ENCODE data around the gene SEMA6B.
"Not testable (repeated sequence)": the region's sequence is repeated elsewhere in the genome, so short reads cannot be mapped to it uniquely, and the experiment has no call there.

The SEMA6B gene

DNA sequence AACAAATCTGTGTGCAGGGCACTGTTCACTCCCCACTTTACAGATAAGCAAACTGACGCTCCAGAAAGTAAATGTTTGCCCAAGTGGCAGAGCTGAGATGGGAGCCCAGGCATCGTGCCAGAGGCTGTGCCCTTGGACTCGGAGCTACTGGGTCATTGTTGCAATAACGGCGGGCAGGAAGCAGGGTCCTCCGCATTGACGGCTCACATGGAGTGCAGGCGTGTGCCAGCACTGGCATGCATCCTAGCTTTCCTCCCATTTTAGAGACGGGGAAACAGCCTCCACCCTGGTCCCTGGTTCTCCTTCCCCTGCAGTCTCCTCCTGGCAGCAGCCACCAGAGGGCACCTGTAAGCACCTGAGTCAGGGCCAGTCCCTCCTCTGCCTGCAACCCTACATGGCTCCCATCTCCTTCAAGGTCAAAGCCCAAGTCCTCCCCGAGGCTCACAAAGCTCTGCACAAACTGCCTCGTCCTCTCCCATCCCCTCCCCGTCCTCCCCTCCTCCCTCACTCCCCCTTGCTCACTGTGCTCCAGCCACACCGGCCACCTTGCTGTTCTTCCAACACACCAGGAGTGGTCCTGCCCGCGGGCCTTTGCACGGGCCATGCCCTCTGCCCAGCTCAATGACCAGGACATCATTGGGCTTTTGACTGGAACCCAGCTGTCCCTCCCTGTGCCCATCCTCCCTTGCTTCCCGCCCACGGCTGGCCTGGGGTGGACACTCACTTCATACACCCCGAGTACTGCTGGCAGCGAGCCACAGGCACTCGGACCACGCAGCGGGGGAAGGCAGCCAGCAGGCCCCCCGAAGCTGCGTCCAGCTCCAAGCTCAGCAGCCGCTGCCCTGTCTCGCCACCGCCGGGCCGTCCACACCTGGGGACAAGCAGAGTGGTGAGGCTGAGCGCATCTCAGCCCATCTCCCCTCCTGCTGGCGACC lies 11.9 kb downstream of the SEMA6B start:
- no peak for DNase-seq (ENCODE audit: low read depth in 2 of 2)

DNA sequence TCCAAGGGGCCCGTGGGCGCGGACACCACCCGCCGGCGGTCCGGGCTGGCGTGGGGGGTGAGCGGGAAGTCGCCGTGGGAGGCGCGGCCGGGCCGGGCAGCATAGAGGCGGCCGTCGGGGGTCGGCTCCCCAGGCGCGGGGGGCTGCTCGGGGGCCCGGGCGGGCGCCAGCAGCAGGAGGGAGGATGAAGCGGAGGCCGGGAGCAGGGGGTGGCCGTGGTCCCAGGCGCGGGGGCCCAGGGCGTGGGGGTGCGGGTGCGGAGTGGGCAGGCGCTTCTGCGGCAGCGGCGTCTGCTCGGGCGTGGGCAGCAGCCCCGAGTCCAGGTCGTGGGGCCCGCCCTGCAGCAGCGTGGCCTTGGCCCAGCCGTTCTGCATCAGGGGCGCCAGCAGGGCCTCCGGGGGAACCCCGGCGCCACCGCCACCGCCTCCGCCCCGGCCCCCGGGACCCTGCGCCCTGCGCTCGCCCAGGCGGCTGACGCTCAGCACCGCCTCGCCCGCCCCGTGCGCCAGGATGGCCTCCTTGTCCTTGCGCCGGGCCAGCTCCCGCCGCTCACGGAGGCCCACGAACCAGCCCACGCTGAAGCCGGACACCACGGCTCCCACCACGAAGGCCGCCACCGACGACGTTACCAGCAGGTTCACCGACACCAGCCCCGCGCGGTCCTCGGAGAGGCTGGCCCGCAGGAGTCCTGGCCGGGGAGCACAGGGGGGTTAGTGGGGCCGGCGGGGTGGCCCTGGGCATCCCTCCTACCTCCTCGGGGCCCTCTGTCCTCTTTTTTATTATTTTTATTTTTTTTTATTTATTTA lies 15.4 kb downstream of the SEMA6B start:
- DNase-seq (ENCODE audit: low read depth in 2 of 2) = no peak

DNA sequence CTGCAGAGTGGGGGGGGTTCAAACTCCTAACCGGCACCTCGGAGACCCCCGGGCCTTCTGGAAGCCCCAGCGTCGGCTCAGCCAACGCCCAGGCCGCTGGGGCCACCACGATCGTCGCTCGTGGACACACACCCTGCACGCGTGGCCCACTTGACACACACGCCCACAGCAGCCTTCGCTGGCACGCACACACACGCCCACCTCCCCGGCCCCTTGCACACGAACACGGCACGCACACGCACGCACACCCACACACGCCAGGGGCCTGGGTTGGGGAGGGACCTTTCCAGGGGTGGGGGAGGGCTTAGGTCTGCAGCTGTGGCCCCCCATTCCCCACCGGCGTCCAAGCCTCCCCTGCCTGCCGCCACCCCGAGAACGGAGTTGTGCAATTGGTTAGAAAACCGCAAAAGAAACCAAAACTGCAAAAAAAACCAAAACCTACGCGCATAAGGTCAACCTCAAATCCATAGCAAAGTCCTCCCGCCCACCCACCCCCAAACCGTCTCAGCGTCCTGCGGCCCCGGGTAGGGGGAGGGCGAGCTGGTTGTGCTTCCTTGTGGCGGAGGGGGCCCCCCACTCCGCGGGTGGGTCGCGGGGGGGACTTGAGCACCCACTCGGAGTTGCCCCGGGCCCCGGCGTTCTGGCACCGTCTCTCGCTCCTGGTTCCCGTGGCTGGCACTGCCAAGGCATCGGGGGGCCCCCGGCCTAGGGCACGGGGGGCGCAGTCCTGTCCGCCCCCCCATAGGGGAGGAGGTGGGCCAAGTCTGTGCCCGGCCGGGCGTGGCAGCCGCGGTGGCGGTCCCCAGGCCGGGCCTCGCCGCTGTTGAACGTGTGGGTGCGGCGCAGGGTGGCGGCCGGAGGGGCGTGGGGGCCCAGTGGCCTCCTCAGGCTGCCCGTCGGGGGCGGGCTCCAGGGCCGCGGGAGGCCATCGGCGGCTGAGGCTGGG lies 16.3 kb downstream of the SEMA6B start:
- no peak for DNase-seq (ENCODE audit: low read depth in 2 of 2)

DNA sequence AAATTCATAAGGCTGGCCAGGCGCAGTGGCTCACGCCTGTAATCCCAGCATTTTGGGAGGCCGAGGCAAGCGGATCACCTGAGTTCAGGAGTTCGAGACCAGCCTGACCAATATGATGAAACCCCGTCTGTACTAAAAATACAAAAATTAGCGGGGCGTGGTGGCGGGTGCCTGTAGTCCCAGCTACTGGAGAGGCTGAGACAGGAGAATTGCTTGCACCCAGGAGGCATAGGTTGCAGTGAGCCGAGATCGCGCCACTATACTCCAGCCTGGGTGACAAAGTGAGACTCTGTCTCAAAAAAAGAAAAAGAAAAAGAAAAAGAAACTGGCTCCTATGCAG lies 17.7 kb downstream of the SEMA6B start:
- DNase-seq (ENCODE audit: low read depth in 2 of 2) = not testable (repeated sequence)

DNA sequence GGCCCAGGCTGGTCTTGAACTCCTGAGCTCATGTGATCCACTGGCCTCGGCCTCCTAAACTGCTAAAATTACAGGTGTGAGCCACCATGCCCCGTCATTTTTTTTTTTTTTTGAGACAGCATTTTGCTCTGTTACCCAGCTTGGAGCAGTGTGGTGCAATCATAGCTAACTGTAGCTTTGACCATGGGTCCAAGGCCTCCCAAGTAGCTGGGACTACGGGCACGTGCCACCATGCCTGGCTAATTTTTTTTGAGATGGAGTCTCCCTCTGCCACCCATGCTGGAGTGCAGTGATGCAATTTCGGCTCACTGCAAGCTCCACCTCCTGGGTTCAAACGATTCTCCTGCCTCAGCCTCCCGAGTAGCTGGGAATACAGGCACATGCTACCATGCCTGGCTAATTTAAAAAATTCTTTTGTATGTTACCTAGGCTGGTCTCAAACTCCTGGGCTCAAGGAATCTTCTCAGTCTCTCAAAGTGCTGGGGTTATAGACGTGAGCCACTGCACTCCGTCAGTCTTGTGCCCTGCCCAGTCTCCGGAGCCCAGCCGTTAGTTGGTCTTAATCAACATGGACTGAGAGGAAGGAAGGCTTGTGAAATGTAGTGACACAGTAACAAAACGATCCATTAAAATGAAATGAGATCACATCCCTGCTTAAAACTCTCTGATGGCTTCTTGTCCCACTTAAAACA lies 18.2 kb downstream of the SEMA6B start:
- DNase-seq (ENCODE audit: low read depth in 2 of 2) = no peak

DNA sequence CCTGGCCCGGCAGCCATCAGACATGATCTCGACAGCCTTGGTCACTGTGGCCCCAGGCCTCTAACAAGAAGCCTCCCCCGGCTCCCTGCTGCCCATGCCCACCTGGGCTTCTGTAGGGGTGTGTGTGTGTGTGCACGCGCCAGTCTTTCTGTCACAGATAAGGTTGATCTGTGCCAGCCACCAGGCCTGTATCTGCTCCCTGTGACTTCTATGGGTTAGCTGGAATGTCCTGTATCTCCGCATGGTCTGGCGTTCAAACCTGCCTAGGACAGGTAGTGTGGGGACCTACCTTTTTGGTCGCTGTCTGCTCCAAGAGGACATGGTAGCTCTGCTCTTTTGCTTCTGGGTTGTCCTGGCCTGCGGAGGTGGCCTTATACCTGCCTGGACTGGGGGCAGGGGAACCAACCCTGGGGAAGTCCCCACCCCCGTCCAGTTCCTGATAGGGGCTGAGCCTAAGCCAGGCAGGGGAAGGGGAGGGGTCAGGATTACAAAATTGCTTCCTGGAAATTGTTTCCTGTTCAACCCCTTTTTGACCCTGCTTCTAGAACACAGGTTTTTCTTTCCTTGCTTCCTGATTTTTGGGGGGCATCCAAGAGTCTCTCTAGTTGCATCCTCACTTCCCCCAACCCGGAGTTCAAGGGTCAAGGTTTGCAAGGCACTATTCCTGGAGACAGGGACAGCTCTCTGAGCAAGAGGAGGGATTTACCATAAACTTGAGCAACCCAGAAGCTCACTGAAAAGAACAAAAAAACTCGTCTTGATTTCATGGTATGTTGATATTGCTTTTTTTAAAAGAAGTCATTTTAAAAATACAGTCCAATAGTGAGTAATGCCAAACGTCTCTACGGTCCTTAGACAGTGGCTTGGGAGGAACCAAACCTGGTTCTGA lies 19.5 kb downstream of the SEMA6B start, which contains the start of gene LRG1:
TSS of gene LRG1 (minus strand) at position 344 of the 889 bp plus-strand sequence. CDS start at position 321, 23 bp downstream.
- DNase-seq (ENCODE audit: low read depth in 2 of 2) = no peak

DNA sequence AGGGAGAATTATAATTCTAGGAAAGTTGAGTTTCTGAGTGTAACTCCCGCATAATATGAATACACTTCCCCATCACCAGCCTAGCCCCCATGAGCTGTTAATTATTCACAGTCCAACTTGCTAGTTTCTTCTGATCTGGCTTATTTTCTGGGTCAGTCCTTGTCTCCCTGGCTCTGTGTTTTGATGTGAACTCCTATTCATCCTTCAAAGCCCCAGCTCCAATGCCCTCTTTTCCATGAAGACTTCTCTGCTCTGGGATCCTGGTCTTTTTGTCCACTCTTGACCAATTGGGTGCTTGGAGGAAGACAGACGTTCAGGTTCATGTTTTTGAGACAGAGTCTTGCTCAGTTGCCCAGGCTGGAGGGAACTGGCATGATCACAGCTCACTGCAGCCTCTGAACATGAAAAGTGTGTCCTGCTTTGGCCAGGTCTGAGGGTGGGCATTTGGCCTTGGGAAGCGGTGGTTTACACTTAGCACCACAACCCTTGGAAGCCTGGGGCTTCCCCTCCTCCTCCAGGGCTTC lies 20.3 kb downstream of the SEMA6B start:
- DNase-seq (ENCODE audit: low read depth in 2 of 2) = no peak

DNA sequence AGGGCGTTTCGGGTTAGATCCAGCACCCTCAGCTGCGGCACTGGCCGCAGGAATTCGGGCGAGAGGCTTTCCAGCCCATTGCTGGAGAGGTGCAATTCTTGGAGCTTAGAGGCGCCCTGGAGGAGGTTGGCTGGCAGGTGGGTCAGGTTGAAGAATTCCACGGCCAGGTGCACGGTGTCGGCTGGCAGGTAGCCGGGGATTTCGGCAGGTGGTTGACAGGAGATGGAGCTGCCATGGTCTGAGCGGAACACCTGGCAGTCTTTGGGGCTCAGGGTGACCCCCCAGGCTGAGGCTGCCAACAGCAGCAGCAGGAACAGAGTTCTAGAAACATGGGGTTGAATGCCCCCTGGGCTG lies 20.9 kb downstream of the SEMA6B start:
- no peak for DNase-seq (ENCODE audit: low read depth in 2 of 2)

DNA sequence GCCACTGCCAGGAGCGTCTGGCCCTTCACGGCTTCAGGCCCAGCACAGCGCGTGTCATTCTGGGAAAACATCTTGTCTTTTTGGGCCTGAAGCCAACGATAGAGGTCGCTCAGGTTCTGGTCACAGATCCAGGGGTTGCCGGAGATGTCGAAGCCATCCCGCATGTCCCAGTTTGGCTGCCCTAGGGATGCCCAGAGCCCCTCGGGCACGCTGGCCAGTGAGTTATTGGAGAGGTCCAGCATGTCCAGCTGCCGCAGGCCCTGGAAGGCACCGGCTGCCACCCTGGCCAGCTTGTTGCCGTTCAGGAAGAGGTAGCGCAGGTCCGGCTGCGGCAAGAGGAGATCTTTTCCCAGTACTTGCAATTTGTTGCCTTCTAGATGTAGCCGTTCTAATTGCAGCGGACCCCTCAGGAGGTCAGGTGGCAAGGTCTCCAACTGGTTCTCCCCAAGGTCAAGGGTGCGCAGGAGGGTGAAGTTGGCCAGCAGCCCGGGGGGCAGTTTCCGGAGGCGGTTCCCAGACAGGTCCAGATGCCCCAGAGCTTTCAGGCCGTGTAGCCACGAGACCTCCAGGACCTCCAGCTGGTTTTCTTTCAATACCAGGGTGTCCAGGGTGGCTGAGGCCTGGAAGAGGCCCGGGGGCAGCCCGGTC lies 21.4 kb downstream of the SEMA6B start:
- no peak for DNase-seq (ENCODE audit: low read depth in 2 of 2)

DNA sequence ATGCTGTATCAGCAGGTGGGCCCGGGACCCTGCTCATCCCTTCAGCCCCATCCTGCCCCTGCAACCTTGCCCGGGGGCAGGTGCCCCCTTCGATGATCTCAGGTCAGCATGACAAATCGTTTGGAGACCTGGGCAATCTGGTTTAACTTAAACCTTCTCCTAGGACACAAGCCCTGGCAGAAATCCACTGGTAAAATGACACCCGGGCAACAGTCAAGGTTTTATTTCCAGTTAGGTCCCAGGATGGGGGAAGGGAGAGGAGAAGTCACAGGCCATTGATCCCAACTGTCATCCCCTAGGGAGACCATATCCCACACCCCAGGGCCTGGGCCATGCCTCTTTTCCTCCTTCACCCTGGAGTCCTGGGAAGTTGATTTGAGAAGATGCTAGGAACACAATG lies 22.7 kb downstream of the SEMA6B start:
- no peak for DNase-seq (ENCODE audit: low read depth in 2 of 2)

DNA sequence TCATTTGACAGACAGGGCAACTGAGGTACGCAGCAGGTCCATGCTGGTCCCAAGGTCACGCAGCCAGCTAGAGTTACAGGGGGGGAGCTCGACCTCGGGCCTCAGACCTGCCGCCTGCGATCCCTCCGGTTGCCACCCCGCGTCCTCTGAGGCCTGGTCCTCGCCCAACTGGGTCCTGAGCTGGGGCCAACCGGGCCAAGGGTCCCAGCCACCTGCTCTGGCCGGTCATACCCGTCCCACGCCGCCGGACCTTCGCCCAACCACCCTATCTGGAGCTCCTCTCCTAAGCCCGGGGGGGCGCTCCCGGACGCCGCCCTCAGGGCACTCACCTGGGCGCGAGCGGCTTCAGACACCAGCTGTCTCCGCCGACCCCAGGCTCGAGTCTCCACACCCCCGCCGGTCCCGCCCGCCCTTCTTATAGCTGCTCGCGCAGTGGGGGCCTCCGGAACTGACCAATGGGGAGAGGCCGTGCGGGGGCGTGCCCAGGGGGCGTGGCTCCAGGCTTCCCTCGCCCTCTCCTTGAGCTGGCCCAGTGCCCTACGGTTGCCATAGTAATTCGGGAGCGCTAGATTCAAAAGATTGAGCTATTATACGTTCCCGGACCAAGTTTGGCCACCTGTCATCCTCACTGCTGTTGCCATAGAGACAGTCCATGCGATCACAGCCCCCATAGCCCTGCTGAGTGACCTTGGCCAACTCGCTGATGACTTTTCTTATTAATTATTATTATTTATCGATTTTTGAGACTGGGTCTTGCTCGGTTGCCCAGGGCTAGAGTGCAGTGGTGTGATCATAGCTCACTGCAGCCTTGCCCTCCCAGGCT lies 24.4 kb downstream of the SEMA6B start, which contains the start of gene PLIN5:
TSS of gene PLIN5 (minus strand) at position 389 of the 823 bp plus-strand sequence. CDS start 1,150 bp downstream, outside the sequence.
- no peak for DNase-seq (ENCODE audit: low read depth in 2 of 2)

DNA sequence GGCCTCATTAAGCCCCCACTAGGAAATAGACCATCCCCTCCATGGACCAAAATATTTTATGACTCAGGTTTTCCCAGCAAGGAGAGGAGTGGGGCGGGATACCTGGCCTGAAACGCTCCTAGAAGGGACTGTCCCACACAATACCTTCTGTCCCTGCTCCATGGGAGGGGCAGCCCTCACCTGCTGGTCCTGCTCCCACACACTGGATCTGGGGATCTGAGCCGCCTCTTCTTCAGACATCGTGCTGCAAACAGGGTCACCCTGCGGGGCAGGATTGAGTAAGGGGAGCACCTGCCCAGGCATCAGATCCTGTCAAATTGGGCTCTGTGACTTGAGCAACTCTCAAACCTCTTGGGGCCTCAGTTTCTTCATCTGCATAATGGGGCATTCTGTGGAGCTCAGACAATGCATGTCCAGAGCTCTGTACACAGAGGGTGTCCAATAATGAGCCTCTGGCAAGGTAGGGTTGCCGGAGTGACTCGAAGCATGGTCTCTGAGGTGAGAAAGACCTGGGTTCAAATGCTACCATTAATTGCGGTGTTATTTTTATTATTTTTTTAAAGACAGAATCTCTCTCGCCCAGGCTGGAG lies 25.6 kb downstream of the SEMA6B start:
- DNase-seq (ENCODE audit: low read depth in 2 of 2) = no peak

DNA sequence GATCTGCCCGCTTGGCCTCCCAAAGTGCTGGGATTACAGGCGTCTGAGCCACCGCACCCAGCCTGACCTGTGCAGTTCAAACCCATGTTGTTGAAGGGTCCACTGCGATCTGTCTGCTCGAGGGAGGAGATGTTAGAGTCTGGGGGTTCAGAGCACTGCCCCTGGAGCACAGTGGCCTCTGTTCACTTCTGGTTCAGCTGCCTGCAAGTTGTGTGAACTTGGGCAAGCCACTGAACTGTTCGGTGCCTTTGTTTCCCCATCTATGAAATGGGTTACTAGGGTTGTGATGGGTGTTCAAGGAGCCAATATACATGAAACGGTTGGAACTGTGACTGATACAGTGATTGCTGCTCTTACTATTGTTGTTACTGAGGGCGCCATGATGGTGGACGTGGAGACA lies 26.1 kb downstream of the SEMA6B start:
- no peak for DNase-seq (ENCODE audit: low read depth in 2 of 2)

DNA sequence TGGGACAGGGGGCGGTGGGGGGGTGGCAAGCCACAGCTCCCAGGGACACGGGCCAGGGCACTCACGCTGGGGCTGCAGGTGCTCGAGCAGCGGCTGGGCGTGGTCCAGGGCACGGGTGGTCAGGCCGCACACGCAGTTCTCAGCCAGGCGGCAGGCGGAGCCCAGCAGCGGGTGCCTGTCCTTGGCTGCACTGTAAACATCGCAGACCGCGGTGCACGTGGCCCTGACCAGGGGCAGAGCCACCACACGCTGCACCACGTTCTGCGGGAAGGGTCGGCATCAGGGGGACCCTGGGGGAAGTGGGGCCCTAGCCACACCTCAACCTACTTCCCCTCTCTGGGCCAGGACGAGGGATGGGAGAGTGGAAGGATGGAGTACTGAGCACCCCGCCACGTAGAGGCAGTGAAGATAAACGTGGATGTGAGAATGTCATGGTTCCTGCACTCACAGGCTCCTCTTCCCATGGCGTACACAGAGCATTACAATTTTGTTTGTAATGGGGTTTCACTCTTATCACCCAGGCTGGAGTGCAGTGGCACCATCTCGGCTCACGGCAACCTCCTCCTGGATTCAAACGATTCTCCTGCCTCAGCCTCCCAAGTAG lies 27.8 kb downstream of the SEMA6B start:
- DNase-seq (ENCODE audit: low read depth in 2 of 2) = no peak

DNA sequence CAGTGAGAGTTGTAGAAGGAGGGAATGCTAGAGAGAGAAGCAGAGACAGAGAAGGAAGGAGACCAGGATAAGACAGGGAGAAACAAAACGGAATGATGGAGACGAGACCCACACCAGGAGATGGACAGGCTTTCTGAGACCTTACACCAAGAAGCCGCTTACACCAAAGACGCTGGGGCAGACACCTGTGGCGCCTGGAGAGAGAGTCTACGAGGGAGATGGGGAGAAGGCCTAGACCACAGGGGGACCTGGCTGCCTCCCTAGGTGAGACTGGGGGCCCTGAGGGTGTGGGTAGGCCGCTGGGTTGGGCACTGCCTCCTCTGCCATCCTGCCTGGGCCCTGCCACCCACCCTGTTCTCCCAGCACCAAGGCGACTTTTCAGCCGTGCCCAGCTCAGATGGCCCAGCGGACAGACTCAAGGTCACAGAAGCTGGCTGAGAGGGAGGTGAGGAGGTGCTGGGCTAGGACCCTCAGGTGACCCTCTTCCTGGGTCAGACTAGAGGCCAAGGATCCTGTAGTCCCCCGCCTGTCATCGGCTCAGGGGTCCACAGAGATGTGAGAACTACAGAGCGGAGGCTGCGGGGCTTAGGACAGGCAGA lies 29.5 kb downstream of the SEMA6B start:
- DNase-seq (ENCODE audit: low read depth in 2 of 2) = no peak

DNA sequence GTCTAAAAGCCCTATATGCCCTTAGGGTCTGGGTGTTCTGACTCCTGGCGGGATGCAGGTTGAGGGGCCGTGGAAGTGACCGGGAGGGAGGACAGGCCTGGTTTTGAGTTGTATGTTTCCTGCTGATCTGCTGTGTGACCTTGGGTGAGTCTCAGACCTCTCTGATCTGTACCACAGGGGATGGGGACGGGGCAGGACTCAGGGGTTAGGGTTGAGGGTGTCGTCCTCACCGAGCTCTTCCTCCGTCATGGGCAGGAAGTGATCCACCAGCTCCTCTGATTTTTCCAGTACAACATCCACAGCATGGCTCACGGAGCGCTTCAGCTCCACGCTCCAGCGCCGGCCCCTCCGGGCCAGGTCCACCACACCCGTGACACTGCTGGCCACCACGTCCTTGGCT lies 30.6 kb downstream of the SEMA6B start:
- DNase-seq (ENCODE audit: low read depth in 2 of 2) = no peak

DNA sequence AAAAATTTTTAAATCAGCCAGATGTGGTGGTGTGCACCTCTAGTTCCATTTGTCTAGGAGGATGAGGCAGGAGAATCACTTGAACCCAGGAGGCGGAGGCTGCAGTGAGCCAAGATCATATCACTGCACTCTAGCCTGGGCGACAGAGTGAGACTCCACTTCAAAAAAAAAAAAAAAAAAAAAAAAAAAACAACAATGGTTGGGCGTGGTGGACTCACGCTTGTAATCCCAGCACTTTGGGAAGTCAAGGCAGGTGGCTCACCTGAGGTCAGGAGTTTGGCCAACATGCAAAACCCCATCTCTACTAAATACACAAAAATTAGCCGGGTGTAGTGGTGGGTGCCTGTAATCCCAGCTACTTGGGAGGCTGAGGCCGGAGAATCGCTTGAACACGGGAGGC lies 32.1 kb downstream of the SEMA6B start:
- DNase-seq (ENCODE audit: low read depth in 2 of 2) = not testable (repeated sequence)
